Vagina (tissue), 2 donors: ENCODE measurements around the gene NHLRC1.

Experiments
- POLR2A ChIP-seq, 2 donors: fragments of 450-650 bp; IDR thresholded peaks; one replicate each; pipeline ENCODE4 v1.6.1; 2017; ENCODE audit warnings: antibody characterized with exemption in 2 of 2, mild to moderate bottlenecking in 2 of 2, moderate library complexity in 2 of 2
- POLR2AphosphoS5 ChIP-seq, 2 donors: sonication (generic); formaldehyde crosslinking; IDR thresholded peaks; one replicate each; pipeline ENCODE4 v1.9.0; 2017; ENCODE audit warnings: antibody characterized with exemption in 2 of 2, mild to moderate bottlenecking in 2 of 2, low read depth in 1 of 2; ENCODE audit not compliant: insufficient read depth in 1 of 2
- TF ChIP-seq, protein P1 (sequence below), 3 experiments: fragments of 450-650 bp in 2 of 3; fragments of 200-600 bp in 1 of 3; sonication (generic) in 1 of 3; IDR thresholded peaks; one replicate each; pipeline ENCODE4 v1.5.1; 2017 to 2019; ENCODE audit warnings: antibody characterized with exemption in 3 of 3, mild to moderate bottlenecking in 2 of 3, moderate library complexity in 2 of 3

DNA sequence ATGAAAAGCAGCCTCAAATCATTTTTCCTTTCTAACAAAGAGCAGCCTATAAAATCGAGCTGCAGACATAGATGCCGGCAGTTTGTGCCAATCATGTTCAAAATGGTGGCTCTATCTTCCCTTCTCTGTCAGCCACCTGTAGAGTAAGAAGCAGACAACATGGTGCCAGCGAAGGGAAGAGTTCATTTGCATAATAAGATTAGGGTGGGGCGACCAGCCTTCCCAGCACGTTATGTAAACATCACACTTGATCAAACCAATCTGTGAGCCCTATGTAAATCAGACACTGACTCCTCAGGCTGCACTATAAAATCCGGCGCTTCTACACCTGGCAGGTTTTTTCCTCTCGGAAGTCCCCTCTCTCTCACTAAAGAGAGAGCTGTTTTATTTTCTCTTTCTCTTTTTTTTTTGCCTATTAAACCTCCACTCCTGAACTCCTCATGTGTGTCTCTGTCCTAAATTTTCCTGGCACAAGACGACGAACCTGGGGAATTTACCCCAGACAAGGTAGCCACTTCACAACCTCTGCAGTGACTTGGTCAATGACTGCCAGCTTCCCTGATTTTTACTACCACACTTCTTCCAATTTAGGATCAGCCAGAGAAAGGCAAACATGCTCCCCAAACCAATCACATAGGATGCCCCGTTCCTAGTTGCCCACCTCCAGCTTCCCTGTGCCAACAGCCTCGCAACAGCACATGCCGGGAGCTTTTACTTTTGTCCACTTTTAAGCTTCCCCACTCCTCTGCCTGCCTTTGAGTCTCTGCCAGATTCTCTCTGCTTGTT lies 19.5 kb upstream of the NHLRC1 start:
- TF ChIP-seq, protein P1, sequence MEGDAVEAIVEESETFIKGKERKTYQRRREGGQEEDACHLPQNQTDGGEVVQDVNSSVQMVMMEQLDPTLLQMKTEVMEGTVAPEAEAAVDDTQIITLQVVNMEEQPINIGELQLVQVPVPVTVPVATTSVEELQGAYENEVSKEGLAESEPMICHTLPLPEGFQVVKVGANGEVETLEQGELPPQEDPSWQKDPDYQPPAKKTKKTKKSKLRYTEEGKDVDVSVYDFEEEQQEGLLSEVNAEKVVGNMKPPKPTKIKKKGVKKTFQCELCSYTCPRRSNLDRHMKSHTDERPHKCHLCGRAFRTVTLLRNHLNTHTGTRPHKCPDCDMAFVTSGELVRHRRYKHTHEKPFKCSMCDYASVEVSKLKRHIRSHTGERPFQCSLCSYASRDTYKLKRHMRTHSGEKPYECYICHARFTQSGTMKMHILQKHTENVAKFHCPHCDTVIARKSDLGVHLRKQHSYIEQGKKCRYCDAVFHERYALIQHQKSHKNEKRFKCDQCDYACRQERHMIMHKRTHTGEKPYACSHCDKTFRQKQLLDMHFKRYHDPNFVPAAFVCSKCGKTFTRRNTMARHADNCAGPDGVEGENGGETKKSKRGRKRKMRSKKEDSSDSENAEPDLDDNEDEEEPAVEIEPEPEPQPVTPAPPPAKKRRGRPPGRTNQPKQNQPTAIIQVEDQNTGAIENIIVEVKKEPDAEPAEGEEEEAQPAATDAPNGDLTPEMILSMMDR (IDR thresholded peaks at IDR 0.05), result no peak
- TF ChIP-seq POLR2A (IDR thresholded peaks at IDR 0.05) (no peak), POLR2AphosphoS5 (IDR thresholded peaks at IDR 0.05; ENCODE audit: insufficient read depth in 1 of 2, low read depth in 1 of 2) (no peak)
